Fibroblast of upper back skin (primary cell): ENCODE results near the gene TWIST2.

ENCODE experiments used
- DNase-seq: peaks from one replicate; pipeline ENCODE4 v3.0.0-alpha.2; 2013

The TWIST2 gene

DNA sequence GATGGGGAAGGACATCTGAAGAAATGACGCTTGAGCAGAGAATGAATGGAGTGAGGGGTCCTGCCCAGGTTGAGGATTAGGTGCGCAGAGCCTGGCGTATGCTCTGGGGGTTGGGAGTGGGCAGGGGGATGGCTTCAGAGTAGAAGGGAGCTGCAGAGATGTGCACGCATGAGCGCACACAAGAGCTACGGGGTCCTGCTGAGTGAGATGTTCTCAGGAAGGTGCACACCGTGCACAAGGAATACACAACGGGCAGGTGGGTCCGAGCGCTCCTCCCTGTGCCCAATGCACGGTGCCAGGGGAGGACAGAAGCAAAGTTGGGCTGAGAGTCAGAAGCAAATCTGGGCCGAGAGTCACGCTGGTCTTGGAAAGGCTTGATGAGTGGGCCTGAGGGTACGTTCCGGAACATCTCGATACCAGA, 25.5 kb downstream of the TWIST2 start:
- no peak for DNase-seq

DNA sequence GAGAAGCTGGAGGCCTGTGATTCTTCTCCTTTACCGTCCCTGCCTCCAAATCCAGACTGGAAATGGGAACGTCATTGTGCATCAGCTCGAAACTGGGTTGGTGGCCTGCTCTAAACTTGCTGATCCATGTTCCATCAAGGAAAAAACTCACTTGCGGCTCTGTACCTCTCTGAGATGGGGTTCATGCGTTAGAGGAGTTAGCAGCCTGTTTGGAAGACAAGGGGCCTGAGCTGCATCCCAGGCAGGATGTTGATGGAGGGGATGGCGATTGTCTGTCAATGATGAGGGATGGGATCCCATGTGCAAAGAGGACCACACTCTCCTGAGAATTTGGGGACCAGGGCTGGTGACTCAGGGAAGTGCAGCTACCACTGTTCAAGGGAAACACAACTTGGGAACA, 26.0 kb downstream of the TWIST2 start:
- DNase-seq: no peak

DNA sequence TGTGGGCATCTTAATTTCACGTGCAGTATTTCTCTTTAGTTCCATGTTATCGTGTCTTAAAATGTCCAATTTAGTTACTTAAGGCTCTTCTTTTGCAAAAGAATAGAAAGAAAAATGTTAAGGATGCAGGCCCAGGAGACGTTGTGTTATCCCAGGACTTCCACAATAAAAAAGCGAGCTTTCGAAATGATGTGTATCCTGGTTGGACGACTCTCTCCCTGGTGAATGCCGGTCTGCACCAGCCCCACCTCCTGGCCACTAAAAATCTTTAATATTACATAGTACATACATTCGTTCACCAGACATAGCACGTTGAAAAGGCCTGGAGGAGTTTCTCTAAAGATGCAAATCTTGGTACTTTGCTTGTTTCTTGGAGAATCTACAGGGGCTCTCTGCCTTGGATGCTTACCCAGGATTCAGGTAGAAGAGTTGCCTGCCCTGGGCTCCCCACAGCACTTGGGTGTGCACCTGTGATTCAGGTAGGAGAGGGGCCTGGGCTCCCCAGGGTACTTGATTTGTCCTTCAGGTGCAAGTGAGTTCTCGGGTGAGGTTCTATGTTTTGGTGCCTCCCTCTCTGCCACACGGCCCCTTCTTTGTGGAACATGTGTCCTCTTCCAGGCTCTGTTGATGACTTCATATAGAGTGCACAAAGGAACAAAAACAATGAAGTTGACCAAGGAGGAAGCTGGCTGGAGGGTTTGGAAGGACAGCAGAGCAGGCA, 26.6 kb downstream of the TWIST2 start:
- peak; percentile 57 for DNase-seq

DNA sequence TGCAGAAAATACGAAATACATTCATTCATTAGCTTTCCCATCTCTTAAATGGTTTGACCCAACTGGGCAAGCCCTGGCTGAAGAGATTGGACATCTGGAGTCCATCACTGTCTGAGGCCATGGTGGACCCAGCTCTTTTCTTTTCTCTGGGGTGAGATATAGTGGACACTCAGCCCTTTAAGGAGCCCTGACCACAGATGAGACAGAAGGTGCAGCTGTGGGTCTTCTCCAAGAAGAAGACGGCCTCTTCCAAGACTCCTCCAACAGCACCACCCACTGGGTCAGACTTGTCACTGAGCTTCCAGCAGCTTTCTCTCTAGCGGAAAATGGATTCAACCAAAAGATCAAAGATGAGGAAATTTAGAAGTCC, 27.2 kb downstream of the TWIST2 start:
- no peak for DNase-seq

DNA sequence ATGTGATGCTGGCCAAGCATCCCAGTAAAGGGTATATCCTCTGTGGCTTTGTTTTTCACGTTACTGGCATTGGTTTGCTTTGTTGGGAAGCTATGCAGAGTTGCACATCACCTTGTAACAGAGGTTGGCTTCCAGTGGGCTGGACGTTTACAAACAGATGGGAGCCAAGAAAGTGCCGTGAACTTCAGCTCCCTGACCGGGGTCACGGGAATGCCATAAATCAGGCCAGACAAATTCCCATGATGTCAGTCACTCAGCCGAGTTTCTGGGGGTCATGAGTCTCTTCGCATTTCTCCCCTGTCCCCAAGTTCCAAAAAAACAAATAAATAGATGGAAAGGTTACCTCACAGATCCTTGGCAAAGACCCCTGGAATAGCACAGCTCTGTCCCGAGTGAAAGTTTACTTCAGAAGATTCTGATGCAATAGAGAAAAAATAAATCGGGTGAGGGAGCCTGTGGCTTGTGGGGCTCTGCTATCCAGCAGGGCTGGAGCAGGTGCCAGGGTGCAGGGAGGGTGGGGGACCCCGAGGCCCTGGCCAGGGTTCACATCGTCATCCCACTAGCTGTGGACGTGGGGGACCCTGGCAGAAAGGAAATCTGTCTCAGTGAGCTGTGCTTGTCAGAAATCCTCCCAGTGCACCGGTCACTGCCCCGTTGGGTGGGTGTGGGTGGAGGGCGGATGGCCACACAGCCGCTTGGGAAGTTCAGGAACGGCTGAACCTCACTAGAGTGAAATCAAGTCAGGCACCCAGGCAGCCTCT, 27.8 kb downstream of the TWIST2 start:
- no peak for DNase-seq

DNA sequence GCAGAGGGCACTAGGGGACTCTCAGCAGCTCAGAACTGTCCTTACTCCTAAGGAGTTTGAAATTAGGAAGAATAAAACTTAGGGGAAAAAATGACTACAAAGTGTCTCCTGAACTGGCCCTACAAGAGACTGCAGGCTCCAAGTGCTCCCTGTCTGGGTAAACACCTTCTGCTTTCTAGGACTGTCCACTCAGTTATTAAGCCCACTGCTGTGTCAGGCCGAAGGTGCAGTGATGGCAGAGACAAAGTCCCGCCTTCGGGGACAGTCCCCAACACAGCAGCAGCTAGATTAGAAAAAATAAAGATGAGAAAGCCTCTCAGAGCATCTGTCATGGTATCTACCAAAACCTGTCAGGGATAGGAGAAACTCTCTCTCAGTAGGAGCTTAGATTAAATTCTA, 28.3 kb downstream of the TWIST2 start:
- no peak for DNase-seq

DNA sequence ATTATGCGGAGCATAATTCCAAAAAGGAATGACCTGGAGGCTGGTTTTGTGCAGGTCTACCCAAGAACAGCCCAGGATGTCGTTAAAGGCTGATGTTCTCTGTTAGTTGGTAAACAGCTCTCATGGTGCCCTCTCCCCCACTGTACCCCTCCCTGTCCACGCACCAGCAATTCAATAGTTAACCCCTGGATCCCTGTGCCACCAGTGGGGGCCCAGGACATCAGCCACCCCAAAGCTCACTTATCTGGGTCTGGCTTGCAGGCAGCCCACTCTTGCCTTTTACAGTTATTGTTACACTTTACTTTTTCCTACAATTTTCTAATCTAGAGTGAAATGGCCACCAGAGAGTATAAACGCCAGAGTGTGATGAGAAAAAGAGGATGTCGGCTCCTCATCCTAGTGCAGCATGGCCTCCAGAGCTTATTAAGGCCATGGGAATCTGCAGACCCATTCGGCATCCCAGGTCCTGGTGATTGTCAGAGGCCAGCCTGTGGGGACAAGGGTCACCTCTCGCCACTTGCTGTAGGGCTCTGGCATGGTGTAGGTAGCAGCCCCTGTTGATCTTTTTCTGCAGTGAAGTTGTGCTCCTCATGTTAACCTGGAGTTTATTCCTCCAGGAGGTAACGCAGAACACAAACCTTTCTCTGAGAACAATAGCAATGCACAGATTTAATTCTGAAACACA, 30.3 kb downstream of the TWIST2 start:
- no peak for DNase-seq

DNA sequence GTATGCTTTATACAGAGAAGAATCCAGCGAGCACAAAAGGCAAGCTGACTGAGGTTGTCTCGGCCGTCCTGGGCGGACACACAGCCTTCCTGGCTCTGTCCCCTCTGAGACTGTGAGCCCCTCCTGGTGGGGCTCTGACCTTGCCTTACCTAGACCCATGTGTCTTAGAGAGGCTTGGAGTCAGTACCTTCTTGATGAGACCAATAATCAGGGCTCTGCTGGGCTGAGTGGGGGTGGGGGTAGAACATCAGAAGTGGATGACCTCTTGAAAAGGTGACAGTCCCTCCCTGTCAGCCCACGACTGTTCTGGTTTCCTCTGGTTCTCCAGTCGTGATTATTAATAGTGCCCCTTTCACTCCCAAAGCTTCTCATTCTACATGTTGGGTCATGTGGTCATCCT, 31.2 kb downstream of the TWIST2 start:
- no peak for DNase-seq

DNA sequence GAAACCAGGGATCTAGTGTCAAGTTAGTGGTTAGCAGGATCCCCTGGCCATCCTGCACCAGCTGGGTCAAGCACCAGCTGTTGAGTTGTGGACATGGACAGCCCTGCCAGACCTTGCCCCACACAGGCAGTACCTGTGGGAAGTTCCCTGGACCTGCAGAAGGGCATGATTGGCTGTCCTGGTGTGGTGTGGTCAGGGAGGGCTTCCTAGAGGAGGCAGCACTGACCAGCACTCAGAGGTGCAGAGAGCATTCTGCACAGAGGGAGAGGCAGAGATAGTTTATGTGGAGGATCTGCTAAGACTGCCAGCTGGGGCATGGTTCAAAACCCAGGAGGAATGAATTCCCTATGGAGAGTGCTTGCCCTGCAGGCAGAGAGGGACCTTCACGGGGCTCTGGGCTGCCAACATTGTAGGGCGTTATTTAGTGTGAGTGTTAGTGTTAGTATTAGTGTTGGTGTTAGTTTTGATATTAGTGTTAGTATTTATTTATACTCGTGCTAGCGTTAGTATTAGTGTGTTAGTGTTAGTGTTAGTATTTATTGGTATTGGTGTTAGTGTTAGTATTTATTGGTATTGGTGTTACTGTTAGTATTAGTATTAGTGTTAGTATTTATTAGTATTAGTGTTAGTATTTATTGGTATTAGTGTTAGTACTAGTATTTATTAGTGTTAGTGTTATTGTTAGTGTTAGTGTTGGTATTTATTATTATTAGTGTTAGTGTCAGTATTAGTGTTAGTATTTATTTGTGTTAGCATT, 31.9 kb downstream of the TWIST2 start:
- DNase-seq: no peak

DNA sequence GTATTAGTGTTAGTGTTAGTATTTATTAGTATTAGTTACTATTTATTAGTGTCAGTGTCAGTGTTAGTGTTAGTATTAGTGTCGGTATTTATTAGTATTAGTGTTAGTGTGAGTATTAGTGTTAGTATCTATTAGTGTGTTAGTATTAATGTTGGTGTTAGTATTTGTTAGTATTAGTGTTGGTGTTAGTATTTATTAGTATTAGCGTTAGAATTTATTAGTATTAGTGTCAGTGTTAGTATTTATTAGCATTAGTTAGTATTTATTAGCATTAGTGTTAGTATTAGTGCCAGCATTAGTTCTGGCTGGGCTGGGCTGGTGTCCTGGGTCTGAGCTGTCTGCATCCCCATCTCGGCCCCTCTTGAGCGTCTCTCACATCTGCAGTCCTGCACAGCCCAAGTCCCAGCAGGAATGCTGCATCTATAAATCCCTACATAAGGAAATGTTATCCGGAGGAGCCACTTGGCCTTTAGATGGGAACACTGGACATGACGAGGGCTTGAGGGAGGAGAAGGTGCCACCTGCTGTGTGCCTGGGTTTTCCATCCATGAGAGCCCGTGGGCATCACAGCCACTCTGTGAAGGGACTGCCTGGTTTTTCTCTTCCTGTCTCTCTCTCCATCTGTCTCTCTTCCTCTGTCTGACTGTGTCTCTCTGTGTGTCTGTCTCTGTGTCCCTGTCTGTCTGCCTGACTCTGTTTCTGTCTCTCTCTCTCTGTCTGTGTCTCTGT, 33.6 kb downstream of the TWIST2 start:
- no peak for DNase-seq

DNA sequence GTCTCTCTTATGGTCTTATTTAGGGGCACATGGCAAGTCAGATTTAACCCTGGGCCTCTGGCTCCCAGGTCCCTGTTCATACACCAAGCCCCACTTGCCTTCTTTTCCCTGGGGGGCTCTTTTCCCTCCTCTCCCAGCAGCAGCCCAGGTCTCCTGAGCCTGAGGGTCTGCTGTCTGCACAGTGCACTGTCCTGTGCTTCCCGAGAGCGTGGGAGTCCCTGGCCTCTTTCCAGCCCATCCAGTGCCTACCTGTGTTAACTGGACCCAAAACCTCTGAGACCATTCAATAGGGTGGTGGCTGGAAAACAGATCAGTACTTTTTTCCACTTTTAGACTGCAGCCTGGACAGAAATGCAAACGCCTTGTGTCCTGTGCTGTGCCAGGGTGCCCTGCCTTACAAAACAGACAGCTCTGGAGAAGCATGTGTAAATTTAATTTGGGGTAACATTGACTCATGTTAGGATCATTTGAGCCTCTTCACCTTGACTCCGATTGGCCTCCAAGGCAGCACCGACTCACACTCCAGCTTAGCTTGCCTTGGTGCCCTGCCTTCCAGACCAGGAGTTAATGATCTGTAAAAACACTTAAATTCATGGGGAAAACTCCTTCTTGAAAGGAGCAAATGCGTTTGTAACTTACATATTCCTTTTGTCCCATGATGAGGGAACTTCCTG, 34.3 kb downstream of the TWIST2 start:
- DNase-seq: no peak

DNA sequence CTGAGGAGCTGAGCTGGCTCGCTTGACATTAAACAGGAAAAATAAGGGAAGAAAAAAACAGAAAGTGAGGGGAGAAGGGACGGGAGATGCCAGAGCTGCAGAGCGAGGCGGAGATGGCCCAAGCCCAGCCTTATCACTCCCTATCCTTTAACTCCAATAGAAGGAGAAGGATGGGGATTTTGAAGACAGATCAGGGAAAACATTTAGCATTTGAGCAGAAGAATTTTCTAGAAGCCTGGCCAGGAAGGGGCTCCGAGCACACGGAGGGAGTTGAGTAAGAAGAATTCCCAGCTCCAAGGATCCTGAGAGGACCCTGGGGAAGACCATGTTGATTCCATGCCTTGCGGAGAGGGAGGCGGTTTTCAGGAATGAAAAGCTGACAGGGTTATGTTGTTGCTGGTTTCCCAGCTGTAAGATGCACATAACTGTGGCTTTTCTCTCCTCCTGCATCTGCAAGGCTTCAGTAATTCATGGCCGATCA, 35.6 kb downstream of the TWIST2 start:
- peak; percentile 96 for DNase-seq

DNA sequence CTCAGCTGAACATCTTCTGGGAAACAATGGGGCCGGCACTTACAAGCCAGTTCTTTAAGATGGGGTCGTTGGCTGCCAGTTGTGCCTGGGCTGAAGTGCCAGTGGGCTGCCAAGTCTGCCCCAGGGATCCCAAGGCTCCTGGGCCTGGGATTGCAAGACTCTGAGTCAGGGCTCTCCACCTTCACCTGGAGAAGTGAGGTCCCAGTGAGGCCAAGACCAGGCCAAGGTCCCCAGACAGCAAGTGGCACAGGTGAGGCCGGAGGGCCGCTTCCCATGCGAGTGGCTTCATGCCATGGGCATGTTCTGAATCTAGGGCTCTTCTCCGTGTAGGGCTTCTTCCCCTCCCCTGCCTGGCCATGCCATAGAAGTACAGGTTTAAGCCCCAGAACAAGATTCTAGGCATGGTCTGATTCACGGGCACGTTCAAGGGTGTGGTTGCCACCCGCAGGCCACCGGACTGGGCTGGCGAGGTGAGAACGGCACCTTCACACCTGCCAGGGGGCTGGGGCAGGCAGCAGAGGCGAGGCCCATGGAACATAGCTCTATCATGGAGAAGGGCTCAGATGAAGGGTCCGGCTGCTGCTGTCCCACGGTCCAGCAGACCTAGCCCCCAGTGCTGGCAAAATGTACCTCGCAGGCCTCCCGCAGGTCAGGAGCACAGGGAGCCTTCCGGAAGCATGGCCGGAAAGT, 36.4 kb downstream of the TWIST2 start:
- no peak for DNase-seq

DNA sequence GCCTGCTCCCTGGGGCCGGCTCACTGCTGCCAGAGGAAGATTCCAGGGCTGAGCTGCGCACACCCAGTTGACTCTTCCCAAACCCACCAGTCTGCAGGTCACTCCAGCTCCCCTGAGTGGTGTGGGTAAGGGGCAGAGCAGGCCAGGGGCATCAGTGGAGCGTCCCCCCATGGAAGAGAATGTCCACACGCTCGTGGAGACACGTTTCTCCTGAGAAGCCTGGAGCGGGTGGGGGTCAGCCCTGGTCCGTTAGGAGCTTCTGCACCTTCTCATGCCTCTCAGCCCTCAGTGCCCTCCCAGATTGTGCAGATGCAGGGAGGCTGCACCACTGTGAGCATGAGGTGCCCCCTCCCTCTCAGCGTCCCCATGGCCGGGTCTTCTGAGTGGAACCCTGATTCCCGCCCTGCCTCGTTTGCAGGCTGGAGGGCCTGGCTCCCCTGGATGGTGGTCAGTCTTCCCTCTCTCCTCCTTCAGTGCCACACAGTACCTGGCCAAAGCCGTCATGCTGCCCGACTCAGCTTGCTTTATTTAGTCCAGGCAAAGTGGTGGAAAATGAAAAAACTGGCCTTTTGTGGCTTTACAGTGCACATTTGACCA, 37.0 kb downstream of the TWIST2 start:
- DNase-seq: no peak

DNA sequence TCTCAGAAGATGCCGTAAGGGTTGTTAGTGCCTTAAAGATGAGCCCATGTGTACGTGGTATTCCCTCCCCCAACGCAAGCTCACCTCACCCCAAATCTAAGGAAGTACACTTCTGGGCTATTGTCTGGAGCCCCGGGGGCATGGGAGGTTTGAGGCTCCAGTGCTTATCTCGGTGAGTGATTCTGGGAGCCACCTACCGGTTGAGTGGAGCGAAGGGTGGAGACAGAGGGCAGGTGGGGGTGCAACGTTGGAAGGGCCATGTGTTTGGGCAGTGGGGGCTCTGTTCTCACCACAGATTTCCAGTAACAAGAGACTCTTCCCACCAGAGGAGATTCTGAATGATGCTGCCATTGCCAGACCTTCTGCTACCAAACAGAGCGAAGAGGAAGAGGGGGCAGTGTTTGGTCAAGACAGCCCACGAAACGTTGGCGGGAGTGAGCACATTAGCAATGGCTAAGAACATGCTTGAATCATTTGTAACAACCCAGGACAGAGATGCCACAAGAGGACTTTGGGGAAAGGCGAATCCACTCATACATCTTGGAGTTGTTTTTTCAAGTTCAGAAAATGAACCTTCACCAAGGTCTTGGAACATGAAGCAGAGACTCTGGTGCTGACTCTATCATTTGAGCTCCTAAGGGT, 38.7 kb downstream of the TWIST2 start:
- no peak for DNase-seq

DNA sequence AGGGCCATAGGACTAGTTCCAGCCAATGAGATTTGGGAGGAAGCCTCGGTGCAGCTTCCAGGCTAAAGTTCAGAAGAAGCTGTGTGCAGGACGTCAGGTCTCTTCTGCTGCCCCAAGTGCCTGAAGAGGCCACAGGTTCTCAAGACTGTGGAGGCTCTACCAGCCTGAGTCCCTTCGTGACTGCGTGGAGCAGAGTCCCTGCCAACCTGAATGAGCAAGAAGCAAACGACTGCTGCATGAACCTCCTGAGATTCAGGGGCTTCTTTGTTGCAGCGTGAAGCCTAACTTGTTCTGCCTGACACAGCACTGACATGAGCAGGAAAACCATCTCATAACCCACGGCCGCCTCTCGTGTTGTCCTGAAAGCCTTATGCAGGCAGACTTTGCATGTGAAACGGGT, 39.7 kb downstream of the TWIST2 start:
- no peak for DNase-seq

DNA sequence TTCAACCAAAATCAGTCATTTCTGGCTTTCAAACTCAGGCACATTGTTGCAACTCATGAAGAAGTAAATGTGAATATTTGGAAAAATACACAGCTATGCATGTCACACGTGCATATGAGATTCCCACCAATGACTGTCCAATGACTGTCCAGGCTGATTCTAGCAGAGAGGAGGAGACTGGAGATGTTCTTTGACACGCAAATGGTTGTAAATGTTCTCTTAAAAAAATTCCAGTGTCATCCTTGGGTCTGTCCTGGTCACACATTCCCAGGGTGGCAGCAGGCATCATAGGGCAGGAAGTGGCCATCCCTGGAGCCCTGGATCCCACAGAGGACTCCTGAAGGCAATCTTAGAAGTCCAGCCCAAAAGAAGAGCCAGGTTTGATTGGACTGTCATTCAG, 40.9 kb downstream of the TWIST2 start:
- DNase-seq: no peak

DNA sequence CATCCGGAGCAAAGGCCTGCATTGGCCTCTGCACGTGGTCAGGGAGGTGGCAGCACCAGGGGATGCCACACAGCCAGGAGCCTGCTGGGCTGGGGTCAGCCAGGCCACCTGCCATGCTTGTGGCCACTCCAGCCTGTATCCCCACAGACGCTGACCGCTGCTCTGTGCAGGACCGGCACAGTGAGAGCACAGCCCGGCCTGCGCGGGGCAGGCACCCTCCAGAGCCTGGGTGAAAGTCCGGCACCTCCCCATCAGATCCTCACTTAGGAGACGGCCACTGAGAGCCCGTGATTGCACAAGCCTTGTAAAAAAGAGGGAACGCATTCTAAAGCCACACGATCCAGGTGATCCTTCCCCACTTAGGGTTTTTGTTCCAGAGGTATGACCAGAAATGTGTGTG, 42.2 kb downstream of the TWIST2 start:
- DNase-seq: no peak

DNA sequence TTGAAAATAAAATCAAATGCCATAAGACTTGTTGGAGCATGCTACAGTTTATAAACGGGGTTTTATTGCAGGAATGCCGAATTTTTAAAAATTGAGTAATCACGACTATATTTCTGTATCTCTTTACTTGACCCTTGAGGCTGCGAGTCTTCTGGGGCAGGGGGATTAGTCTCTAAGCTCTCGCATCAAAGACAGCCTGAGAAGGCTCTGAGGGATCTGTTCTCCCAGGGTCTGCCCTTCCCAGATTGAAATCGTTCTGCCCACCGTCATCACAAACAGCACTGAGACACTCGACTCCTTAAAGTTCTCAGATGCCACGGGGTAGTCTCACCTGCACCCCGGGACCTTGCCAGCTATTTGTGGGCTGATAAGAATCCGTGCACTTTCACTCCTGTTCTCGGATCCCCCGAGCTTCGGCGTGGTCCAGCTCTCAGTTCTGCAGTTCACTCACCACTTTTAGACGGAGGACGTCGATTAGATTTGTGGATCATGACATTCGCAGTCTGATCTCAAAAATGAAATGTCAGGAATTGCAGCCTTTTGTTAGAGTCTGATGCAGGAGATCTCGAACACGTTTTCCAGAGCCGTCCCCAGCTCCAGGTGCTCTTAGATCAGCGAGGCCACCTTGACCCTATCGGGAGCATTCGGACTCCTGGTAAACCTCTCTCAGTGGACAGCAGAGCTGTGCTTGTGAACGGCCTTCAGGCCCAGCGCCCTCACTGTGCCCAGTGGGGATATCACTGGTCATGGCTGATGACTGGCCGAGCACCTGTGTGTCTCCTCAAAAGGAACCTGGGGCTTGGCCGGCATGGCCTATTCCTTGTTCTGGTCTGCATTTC, 43.0 kb downstream of the TWIST2 start:
- DNase-seq: no peak
